ENCODE data around the gene CHMP1B.

GRCh38 chr18:11889284-11889683, 38.1 kb downstream of the CHMP1B start:
- TF ChIP-seq CTCF (IDR thresholded peaks at IDR 0.05; ENCODE audit: low read depth, low read length) (no peak), EZH2phosphoT487 (IDR thresholded peaks at IDR 0.05; ENCODE audit: low read depth) (no peak)
